Fibroblast of mammary gland (primary cell): Measurements from ENCODE around the gene PDE3B.
"Not testable (repeated sequence)": the region's sequence is repeated elsewhere in the genome, so short reads cannot be mapped to it uniquely, and the experiment has no call there.

Experiments
- DNase-seq: peaks from one replicate; pipeline ENCODE4 v3.0.0-alpha.2; 2010; ENCODE audit warnings: low read depth
- H3K4me3 ChIP-seq: 2 replicates; pipeline ENCODE4 v1.5.1; 2011; ENCODE audit warnings: low read depth, mild to moderate bottlenecking, low read length, moderate library complexity; ENCODE audit not compliant: control insufficient read depth
- CTCF ChIP-seq: conservative IDR thresholded peaks from 2 replicates; pipeline ENCODE4 v1.5.1; 2011; ENCODE audit warnings: low read depth, low read length, inconsistent platforms; ENCODE audit not compliant: control insufficient read depth, insufficient read depth

PDE3B gene

GRCh38 chr11:14746857-14747395 is 103.3 kb downstream of the PDE3B start:
- TF ChIP-seq CTCF = no peak
- H3K4me3 ChIP-seq = no peak overlapping the region
- DNase-seq = no peak

GRCh38 chr11:14748090-14748489 is 104.5 kb downstream of the PDE3B start:
- H3K4me3 ChIP-seq = no peak overlapping the region
- TF ChIP-seq CTCF = no peak
- DNase-seq = no peak

GRCh38 chr11:14750911-14751310 is 107.3 kb downstream of the PDE3B start:
- DNase-seq = no peak
- H3K4me3 ChIP-seq = no peak overlapping the region
- no peak for TF ChIP-seq CTCF

- DNase-seq = no peak
- TF ChIP-seq CTCF = no peak
Observed at GRCh38 chr11:14751975-14752407, 108.4 kb downstream of the PDE3B start.

GRCh38 chr11:14755140-14755539 is 111.5 kb downstream of the PDE3B start:
- no peak overlapping the region for H3K4me3 ChIP-seq
- no peak for DNase-seq
- TF ChIP-seq CTCF = no peak

More at GRCh38 chr11:14751975-14752407, 108.4 kb downstream of the PDE3B start:
- no peak overlapping the region for H3K4me3 ChIP-seq

- DNase-seq = no peak
- TF ChIP-seq CTCF = no peak
- H3K4me3 ChIP-seq = no peak overlapping the region
Observed at GRCh38 chr11:14756349-14756748, 112.7 kb downstream of the PDE3B start.

- not testable (repeated sequence) for H3K4me3 ChIP-seq, DNase-seq
Observed at GRCh38 chr11:14759300-14760012, 115.9 kb downstream of the PDE3B start.
